IPS-18c (cell line): ENCODE results near the gene ZNF445.
A peak's percentile ranks its signal among the peaks of the same experiment; 100 is the strongest.
"Not testable (repeated sequence)": the region's sequence is repeated elsewhere in the genome, so short reads cannot be mapped to it uniquely, and the experiment has no call there.

Experiments
- H3K4me3 ChIP-seq: 2 replicates; pipeline ENCODE4 v1.7.0; 2013; ENCODE audit warnings: low read depth, mild to moderate bottlenecking, low read length, moderate library complexity; ENCODE audit not compliant: insufficient read depth
- H3K9me3 ChIP-seq: one replicate; pipeline ENCODE4 v1.6.1; 2013; ENCODE audit warnings: mild to moderate bottlenecking, low read length, moderate library complexity; ENCODE audit not compliant: control insufficient read depth, insufficient read depth

The ZNF445 gene

GRCh38 chr3:44477312-44478030, at the start of gene ZNF445:
ZNF445 (minus strand) TSS chr3:44477670; CDS start chr3:44455549, 22,121 bp downstream.
- peak within 1 kb of the TSS; percentile 69 for H3K4me3 ChIP-seq

GRCh38 chr3:44525060-44525459, 47.6 kb upstream of the ZNF445 start:
- peaks cover 2% of the 10 kb centered on the region for H3K9me3 ChIP-seq
- no peak overlapping the region for H3K4me3 ChIP-seq

More at GRCh38 chr3:44477312-44478030, at the start of gene ZNF445:
- H3K9me3 ChIP-seq = no peaks in the 10 kb centered on the region

GRCh38 chr3:44522494-44522933, 45.0 kb upstream of the ZNF445 start:
- Histone ChIP-seq H3K9me3 (no peaks in the 10 kb centered on the region), H3K4me3 (no peak overlapping the region)

- Histone ChIP-seq H3K9me3 (no peaks in the 10 kb centered on the region), H3K4me3 (no peak overlapping the region)
These were observed 44.3 kb upstream of the ZNF445 start for GRCh38 chr3:44521721-44522120.

- Histone ChIP-seq H3K4me3 (no peak overlapping the region), H3K9me3 (no peaks in the 10 kb centered on the region)
These were observed 41.3 kb upstream of the ZNF445 start for GRCh38 chr3:44518782-44519156.

GRCh38 chr3:44516230-44516629, 38.8 kb upstream of the ZNF445 start:
- no peaks in the 10 kb centered on the region for H3K9me3 ChIP-seq

GRCh38 chr3:44513513-44513912, 36.0 kb upstream of the ZNF445 start:
- Histone ChIP-seq H3K4me3 (no peak overlapping the region), H3K9me3 (no peaks in the 10 kb centered on the region)

More at GRCh38 chr3:44516230-44516629, 38.8 kb upstream of the ZNF445 start:
- H3K4me3 ChIP-seq = no peak overlapping the region

GRCh38 chr3:44511238-44511566, 33.7 kb upstream of the ZNF445 start:
- Histone ChIP-seq H3K4me3 (peak overlapping the region; percentile 79; the same call in 1 of the 2 replicates), H3K9me3 (no peaks in the 10 kb centered on the region)

GRCh38 chr3:44510000-44510368, 32.5 kb upstream of the ZNF445 start:
- Histone ChIP-seq H3K9me3 (no peaks in the 10 kb centered on the region), H3K4me3 (peak overlapping the region; percentile 51)

- peak overlapping the region; percentile 51 for H3K4me3 ChIP-seq
- no peaks in the 10 kb centered on the region for H3K9me3 ChIP-seq
These were observed 32.0 kb upstream of the ZNF445 start for GRCh38 chr3:44509393-44509921.

- no peak overlapping the region for H3K4me3 ChIP-seq
- no peaks in the 10 kb centered on the region for H3K9me3 ChIP-seq
These were observed 29.5 kb upstream of the ZNF445 start for GRCh38 chr3:44506961-44507360.

GRCh38 chr3:44506556-44506955, 29.1 kb upstream of the ZNF445 start:
- Histone ChIP-seq H3K9me3 (peaks cover 2% of the 10 kb centered on the region), H3K4me3 (no peak overlapping the region)

- H3K4me3 ChIP-seq = no peak overlapping the region
- peaks cover 9% of the 10 kb centered on the region for H3K9me3 ChIP-seq
These were observed 27.1 kb upstream of the ZNF445 start for GRCh38 chr3:44504566-44504965.

GRCh38 chr3:44503178-44503577, 25.7 kb upstream of the ZNF445 start:
- peaks cover 12% of the 10 kb centered on the region for H3K9me3 ChIP-seq

GRCh38 chr3:44501971-44502370, 24.5 kb upstream of the ZNF445 start:
- Histone ChIP-seq H3K9me3 (peaks cover 12% of the 10 kb centered on the region), H3K4me3 (no peak overlapping the region)

More at GRCh38 chr3:44503178-44503577, 25.7 kb upstream of the ZNF445 start:
- not testable (repeated sequence) for H3K4me3 ChIP-seq

- H3K9me3 ChIP-seq = peaks cover 14% of the 10 kb centered on the region
- not testable (repeated sequence) for H3K4me3 ChIP-seq
These were observed 22.4 kb upstream of the ZNF445 start for GRCh38 chr3:44499899-44500168.

- no peak overlapping the region for H3K4me3 ChIP-seq
These were observed 21.9 kb upstream of the ZNF445 start for GRCh38 chr3:44499149-44499898.

GRCh38 chr3:44495636-44496415, 18.4 kb upstream of the ZNF445 start:
- Histone ChIP-seq H3K4me3 (no peak overlapping the region), H3K9me3 (peaks cover 11% of the 10 kb centered on the region)

More at GRCh38 chr3:44499149-44499898, 21.9 kb upstream of the ZNF445 start:
- peaks cover 14% of the 10 kb centered on the region for H3K9me3 ChIP-seq
